HepG2 (cell line): ENCODE data around the gene SLC19A1. TPM values are rescaled to one million over a fixed set of nuclear protein-coding genes. Genes with fewer than 3 reads are reported as not detected.

Source experiments
- ATAD3A ChIP-seq: sonication (generic); formaldehyde crosslinking; IDR thresholded peaks from 2 replicates; pipeline ENCODE4 v1.4.0; 2020; ENCODE audit warnings: missing genetic modification reagents
- EP300 ChIP-seq, 3 experiments: sonication (generic) in 1 of 3; formaldehyde crosslinking in 1 of 3; IDR thresholded peaks; 2 replicates each; pipeline versions ENCODE4 v1.5.1 to v1.6.1; 2011 to 2020; ENCODE audit warnings: low read depth in 2 of 3, low read length in 2 of 3, borderline replicate concordance in 1 of 3, improper control_type of control experiment in 1 of 3, mild to moderate bottlenecking in 1 of 3, missing genetic modification reagents in 1 of 3, moderate library complexity in 1 of 3
- GRHL1 ChIP-seq: sonication (generic); formaldehyde crosslinking; conservative IDR thresholded peaks from 2 replicates; pipeline ENCODE4 v1.8.0; 2022; ENCODE audit warnings: missing genetic modification reagents
- ISX ChIP-seq: sonication (generic); formaldehyde crosslinking; conservative IDR thresholded peaks from 2 replicates; pipeline ENCODE4 v1.5.0; 2020; ENCODE audit warnings: missing genetic modification reagents
- JUN ChIP-seq: sonication (generic); formaldehyde crosslinking; IDR thresholded peaks from 2 replicates; pipeline ENCODE4 v1.4.0; 2020; ENCODE audit warnings: mild to moderate bottlenecking, missing genetic modification reagents
- KDM2A ChIP-seq: sonication (generic); formaldehyde crosslinking; IDR thresholded peaks from 2 replicates; pipeline ENCODE4 v1.4.0; 2020; ENCODE audit warnings: low read depth, missing genetic modification reagents, borderline replicate concordance
- KMT2B ChIP-seq: IDR thresholded peaks from 2 replicates; pipeline ENCODE4 v1.6.1; 2016; ENCODE audit warnings: missing genetic modification reagents, missing compliant biosample characterization
- MBNL3 ChIP-seq: fragments of 250-450 bp; sonication (Bioruptor Pico); conservative IDR thresholded peaks from 2 replicates; pipeline ENCODE4 v1.8.0; 2022; ENCODE audit warnings: mild to moderate bottlenecking, inconsistent platforms
- MED1 ChIP-seq: sonication (generic); formaldehyde crosslinking; IDR thresholded peaks from 2 replicates; pipeline ENCODE4 v1.4.0; 2020; ENCODE audit warnings: missing genetic modification reagents
- MLX ChIP-seq: IDR thresholded peaks from 2 replicates; pipeline ENCODE4 v1.6.1; 2016
- MTA1 ChIP-seq: sonication (generic); formaldehyde crosslinking; IDR thresholded peaks from 2 replicates; pipeline ENCODE4 v1.4.0; 2020; ENCODE audit warnings: missing genetic modification reagents, mild to moderate bottlenecking, borderline replicate concordance
- MTA3 ChIP-seq: sonication (generic); formaldehyde crosslinking; IDR thresholded peaks from 2 replicates; pipeline ENCODE4 v1.4.0; 2020; ENCODE audit warnings: missing genetic modification reagents
- MYC ChIP-seq: sonication (generic); formaldehyde crosslinking; IDR thresholded peaks from 2 replicates; pipeline ENCODE4 v1.9.0; 2021; ENCODE audit warnings: missing genetic modification reagents, borderline replicate concordance
- NFE2L2 ChIP-seq: fragments of 150-350 bp; IDR thresholded peaks from 2 replicates; pipeline ENCODE4 v1.6.1; 2014; ENCODE audit warnings: low read length
- POGK ChIP-seq: sonication (generic); formaldehyde crosslinking; conservative IDR thresholded peaks from 2 replicates; pipeline ENCODE4 v1.8.0; 2022; ENCODE audit warnings: mild to moderate bottlenecking, moderate library complexity, missing genetic modification reagents
- SIX4 ChIP-seq: sonication (generic); formaldehyde crosslinking; IDR thresholded peaks from 2 replicates; pipeline ENCODE4 v1.4.0; 2020; ENCODE audit warnings: missing genetic modification reagents
- SRY ChIP-seq: sonication (generic); formaldehyde crosslinking; IDR thresholded peaks from 2 replicates; pipeline ENCODE4 v1.8.0; 2022; ENCODE audit warnings: mild to moderate bottlenecking, missing genetic modification reagents
- THAP7 ChIP-seq: sonication (generic); formaldehyde crosslinking; IDR thresholded peaks from 2 replicates; pipeline ENCODE4 v1.8.1; 2023; ENCODE audit warnings: mild to moderate bottlenecking, missing genetic modification reagents
- ZNF160 ChIP-seq: sonication (generic); formaldehyde crosslinking; IDR thresholded peaks from 2 replicates; pipeline ENCODE4 v1.8.0; 2022; ENCODE audit warnings: mild to moderate bottlenecking, inconsistent platforms, missing genetic modification reagents
- ZNF30 ChIP-seq: sonication (generic); formaldehyde crosslinking; IDR thresholded peaks from 2 replicates; pipeline ENCODE4 v1.5.0; 2020; ENCODE audit warnings: mild to moderate bottlenecking, missing genetic modification reagents
- ZNF343 ChIP-seq: sonication (generic); formaldehyde crosslinking; IDR thresholded peaks from 2 replicates; pipeline ENCODE4 v1.4.0; 2020; ENCODE audit warnings: mild to moderate bottlenecking, missing genetic modification reagents
- ZNF441 ChIP-seq: sonication (generic); formaldehyde crosslinking; IDR thresholded peaks from 2 replicates; pipeline ENCODE4 v1.7.0; 2021; ENCODE audit warnings: missing genetic modification reagents, borderline replicate concordance
- ZNF580 ChIP-seq: IDR thresholded peaks from 2 replicates; pipeline ENCODE4 v1.6.1; 2016; ENCODE audit warnings: low read depth, borderline replicate concordance
- ZSCAN29 ChIP-seq: sonication (generic); formaldehyde crosslinking; conservative IDR thresholded peaks from 2 replicates; pipeline ENCODE4 v1.4.0; 2020; ENCODE audit warnings: mild to moderate bottlenecking, missing genetic modification reagents
- polyA plus RNA-seq, 8 experiments: library from polyadenylated mRNA; depleted of rRNA in 3 of 8; stranded (reverse) in 7 of 8; unstranded in 1 of 8; fragments of >200 nt; fragmentation: Illumina TruSeq in 4 of 8; extraction: Trizol in 4 of 8; gene quantifications; 2 replicates each; pipeline versions ENCODE4 v1.2.1 to v1.2.3, GENCODE V29; 2011 to 2016; ENCODE audit warnings: low read depth in 4 of 8, missing spikeins in 1 of 8, mixed read lengths in 1 of 8; ENCODE audit not compliant: insufficient read depth in 1 of 8
- total RNA-seq, 5 experiments: library from RNA; depleted of rRNA; stranded (reverse); fragments of >200 nt; fragmentation: Illumina TruSeq; extraction: Trizol; gene quantifications; 2 replicates each; pipeline ENCODE4 v1.2.3, GENCODE V29; 2016; ENCODE audit warnings: low read depth in 1 of 5

SLC19A1 gene
- total and polyA plus RNA-seq, 2 of the 13 experiments (the other 11 are each of a cell fraction or from before 2014, with no cell fraction given), result 21.8 to 23.0 TPM

- TF ChIP-seq THAP7 (0 out of 2 replicates have a peak, but pooled peaks have one; percentile 44), ATAD3A (CRISPR knock-in tag) (no peak), SIX4 (CRISPR knock-in tag) (peak; percentile 45; the same call in 1 of the 2 replicates), ZNF160 (no peak), ISX (CRISPR knock-in tag) (no peak), POGK (CRISPR knock-in tag) (no peak; the same call in 1 of the 2 replicates), ZNF580 (CRISPR knock-in tag) (no peak), ZNF343 (CRISPR knock-in tag) (peak; percentile 86; the same call in 1 of the 2 replicates), SRY (0 out of 2 replicates have a peak, but pooled peaks have one; percentile 48), MED1 (peak; percentile 87), ZSCAN29 (CRISPR knock-in tag) (0 out of 2 replicates have a peak, but pooled peaks have one; percentile 53), MTA1 (CRISPR knock-in tag) (peak; percentile 81; the same call in 1 of the 2 replicates), KDM2A (CRISPR knock-in tag) (no peak; the same call in 1 of the 2 replicates), ZNF30 (CRISPR knock-in tag) (no peak), MYC (peak; percentile 85; the same call in 1 of the 2 replicates), MBNL3 (CRISPR knock-in tag) (no peak), MLX (CRISPR knock-in tag) (peak; percentile 81), ZNF441 (CRISPR knock-in tag) (peak; percentile 51; the same call in 1 of the 2 replicates), GRHL1 (CRISPR knock-in tag) (no peak), KMT2B (CRISPR knock-in tag) (no peak), JUN (CRISPR knock-in tag) (peak; percentile 75; the same call in 1 of the 2 replicates), MTA3 (CRISPR knock-in tag) (no peak), NFE2L2 (no peak), EP300 (IDR thresholded peaks at IDR 0.05; ENCODE audit: low read depth in 2 of 2, low read length in 2 of 2) (0 out of 4 replicates have a peak, but pooled peaks of 1 of the 2 experiments have one; percentile 39), EP300 (CRISPR knock-in tag; IDR thresholded peaks at IDR 0.05; ENCODE audit: borderline replicate concordance) (peak; percentile 66; the same call in 1 of the 2 replicates)
Observed at GRCh38 chr21:45448810-45449657, 93.2 kb downstream of the SLC19A1 start (continued).
